BE2C (cell line): ENCODE results near the gene TBC1D9.
A peak's percentile ranks its signal among the peaks of the same experiment; 100 is the strongest.

Experiments used
- DNase-seq: peaks from one replicate; pipeline ENCODE4 v3.0.0-alpha.2; 2020
- H3K27me3 ChIP-seq: fragments of 250-450 bp; sonication (Bioruptor Pico); 2 replicates; pipeline ENCODE4 v1.5.1; 2020; ENCODE audit warnings: mild to moderate bottlenecking
- H3K36me3 ChIP-seq: fragments of 250-450 bp; sonication (Bioruptor Pico); 2 replicates; pipeline ENCODE4 v1.5.1; 2020; ENCODE audit warnings: mild to moderate bottlenecking
- H3K4me1 ChIP-seq: fragments of 250-450 bp; sonication (Bioruptor Pico); 2 replicates; pipeline ENCODE4 v1.5.1; 2020
- H3K4me3 ChIP-seq: 2 replicates; pipeline ENCODE4 v1.5.1; 2011; ENCODE audit warnings: low read depth, low read length
- H3K9me3 ChIP-seq: fragments of 250-450 bp; sonication (Bioruptor Pico); 2 replicates; pipeline ENCODE4 v1.5.1; 2020
- TF ChIP-seq, protein P1 (sequence below): IDR thresholded peaks from 2 replicates; pipeline ENCODE4 v1.5.1; 2012; ENCODE audit warnings: mild to moderate bottlenecking, low read depth, low read length

TBC1D9 gene

DNA sequence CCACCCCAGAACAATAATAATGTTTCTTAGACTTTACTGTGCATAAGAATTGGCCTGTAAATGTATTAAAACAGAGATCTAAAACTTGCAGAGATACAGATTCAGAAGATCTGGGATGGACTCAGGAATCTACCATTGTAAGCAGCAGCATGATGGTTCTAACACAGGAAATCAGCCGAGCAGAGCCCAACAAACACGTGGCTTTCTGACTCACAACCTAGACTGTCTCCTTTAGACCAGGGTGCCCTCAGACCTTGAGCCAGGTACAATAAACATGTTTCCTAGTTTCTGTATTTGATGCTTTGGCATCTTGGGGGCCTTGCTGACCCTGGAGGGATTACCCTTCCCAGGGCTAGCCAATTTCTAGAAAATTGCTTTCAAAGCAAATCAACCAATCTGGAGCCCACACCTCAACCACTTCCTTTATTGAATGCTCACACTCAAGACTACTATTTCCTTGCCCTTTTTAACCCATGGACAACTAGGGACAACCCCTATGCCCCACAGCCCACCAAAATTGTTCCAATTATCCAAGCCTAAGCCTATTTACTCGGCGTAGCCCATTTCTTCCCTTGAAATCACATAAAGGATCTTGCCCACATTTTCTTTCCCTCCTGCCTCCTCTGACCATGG lies 80.5 kb downstream of the TBC1D9 start:
- Histone ChIP-seq H3K4me1 (peaks cover 11% of the 10 kb centered on the region), H3K27me3 (no peaks in the 10 kb centered on the region), H3K36me3 (peaks cover 17% of the 10 kb centered on the region), H3K9me3 (no peaks in the 10 kb centered on the region), H3K4me3 (no peak overlapping the region)
- no peak for DNase-seq
- TF ChIP-seq, protein P1, sequence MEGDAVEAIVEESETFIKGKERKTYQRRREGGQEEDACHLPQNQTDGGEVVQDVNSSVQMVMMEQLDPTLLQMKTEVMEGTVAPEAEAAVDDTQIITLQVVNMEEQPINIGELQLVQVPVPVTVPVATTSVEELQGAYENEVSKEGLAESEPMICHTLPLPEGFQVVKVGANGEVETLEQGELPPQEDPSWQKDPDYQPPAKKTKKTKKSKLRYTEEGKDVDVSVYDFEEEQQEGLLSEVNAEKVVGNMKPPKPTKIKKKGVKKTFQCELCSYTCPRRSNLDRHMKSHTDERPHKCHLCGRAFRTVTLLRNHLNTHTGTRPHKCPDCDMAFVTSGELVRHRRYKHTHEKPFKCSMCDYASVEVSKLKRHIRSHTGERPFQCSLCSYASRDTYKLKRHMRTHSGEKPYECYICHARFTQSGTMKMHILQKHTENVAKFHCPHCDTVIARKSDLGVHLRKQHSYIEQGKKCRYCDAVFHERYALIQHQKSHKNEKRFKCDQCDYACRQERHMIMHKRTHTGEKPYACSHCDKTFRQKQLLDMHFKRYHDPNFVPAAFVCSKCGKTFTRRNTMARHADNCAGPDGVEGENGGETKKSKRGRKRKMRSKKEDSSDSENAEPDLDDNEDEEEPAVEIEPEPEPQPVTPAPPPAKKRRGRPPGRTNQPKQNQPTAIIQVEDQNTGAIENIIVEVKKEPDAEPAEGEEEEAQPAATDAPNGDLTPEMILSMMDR, result no peak

DNA sequence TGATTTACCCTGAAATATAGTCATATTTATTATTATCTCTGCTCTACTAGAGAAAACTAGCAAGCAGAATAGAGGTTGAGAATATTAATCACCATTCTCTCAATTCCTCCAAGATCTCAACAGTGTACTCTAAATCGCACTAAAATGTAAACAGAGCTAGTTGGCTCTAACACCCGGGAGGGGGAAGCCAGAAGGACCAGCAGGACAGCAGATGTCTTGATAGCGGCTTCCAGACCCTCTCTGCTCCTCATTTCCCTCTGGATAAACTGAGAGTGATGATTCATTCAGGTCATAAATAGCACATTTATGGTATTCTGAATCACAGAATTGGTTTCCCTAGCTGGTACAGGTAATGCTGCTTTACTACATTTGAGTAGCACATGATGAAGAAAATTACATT lies 82.5 kb downstream of the TBC1D9 start:
- no peak overlapping the region for H3K4me3 ChIP-seq
- TF ChIP-seq, protein P1, result no peak
- H3K9me3 ChIP-seq, result no peaks in the 10 kb centered on the region
- peaks cover 26% of the 10 kb centered on the region for H3K36me3 ChIP-seq
- H3K27me3 ChIP-seq, result no peaks in the 10 kb centered on the region
- H3K4me1 ChIP-seq, result peaks cover 11% of the 10 kb centered on the region
- DNase-seq, result peak; percentile 75

DNA sequence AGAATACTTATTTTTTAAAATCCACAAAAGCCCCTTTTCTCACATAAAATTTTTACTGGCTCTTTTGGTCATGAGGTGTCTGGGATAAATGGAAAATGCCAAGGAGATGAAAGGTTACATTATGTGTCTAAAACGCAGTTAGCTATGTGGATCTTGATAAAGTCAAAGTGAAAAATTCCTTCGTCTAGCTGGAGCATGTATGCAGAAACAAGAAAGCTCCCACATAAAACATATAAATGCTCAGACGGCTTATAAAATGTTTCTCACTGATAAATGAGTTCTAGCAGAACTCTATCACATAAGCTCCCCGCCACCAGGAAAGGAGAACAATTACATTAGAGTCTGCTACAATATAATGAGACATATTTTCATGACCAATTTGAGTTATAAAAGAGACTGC lies 83.8 kb downstream of the TBC1D9 start:
- DNase-seq, result no peak
- H3K9me3 ChIP-seq, result no peaks in the 10 kb centered on the region
- H3K4me1 ChIP-seq, result peaks cover 11% of the 10 kb centered on the region
- no peaks in the 10 kb centered on the region for H3K27me3 ChIP-seq
- no peak overlapping the region for H3K4me3 ChIP-seq
- peaks cover 24% of the 10 kb centered on the region for H3K36me3 ChIP-seq
- TF ChIP-seq, protein P1, result no peak

DNA sequence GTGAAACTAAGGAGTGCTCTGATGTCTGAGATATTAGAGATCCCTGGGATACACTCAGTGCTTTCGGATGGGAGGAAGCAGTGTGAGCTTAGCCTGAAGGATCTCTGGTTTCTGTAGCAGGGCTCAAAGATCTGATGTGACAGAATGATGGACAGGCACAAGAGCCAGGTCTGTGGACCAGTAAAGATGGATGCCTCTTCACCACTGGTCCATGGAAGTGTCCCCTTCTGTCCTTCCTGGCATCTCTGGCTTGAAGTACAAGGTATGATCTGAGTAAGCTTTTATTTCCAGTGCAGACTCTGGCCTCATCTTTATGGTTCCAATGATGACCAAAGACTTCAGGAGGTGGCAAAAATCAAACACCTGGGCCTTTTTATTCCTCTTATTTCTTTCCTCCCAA lies 88.1 kb downstream of the TBC1D9 start:
- Histone ChIP-seq H3K9me3 (no peaks in the 10 kb centered on the region), H3K4me3 (no peak overlapping the region), H3K4me1 (no peaks in the 10 kb centered on the region; the same call in 1 of the 2 replicates), H3K36me3 (peaks cover 32% of the 10 kb centered on the region), H3K27me3 (no peaks in the 10 kb centered on the region)
- no peak for DNase-seq
- TF ChIP-seq, protein P1, result no peak

DNA sequence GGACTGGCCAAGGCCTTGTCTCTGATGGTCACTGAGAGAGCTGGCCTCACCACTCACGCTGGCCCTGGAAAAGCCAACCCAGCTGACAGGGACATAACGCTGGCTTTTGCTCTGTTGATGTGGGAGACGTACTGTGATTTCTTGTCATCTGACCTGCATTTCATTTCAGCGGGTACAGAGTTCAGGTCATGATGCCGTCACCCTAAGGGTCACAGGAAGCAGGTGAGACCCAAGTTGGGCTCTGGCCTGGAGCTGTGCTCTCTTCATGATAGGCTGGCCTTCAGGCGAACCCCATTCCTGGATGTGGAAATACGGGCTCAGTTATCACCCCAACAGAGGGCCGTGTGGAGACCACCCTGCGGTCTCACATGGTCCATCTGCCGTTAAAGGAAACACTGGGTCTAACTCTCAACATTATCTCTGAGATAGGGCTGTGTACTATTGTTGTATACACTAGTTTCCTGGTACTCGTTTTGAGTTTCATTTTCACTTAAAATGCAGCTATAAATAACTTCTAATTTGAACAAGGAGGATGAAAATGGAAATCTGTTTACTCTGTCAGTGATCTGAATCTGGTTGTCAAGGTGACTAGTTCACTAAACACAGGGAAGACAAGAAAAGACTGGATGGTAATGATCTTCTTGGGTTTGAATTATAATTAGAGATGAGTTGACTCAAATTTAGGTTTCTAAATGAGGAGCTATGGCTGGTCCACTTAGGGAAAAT lies 89.1 kb downstream of the TBC1D9 start:
- Histone ChIP-seq H3K27me3 (no peaks in the 10 kb centered on the region), H3K4me1 (no peaks in the 10 kb centered on the region), H3K9me3 (no peaks in the 10 kb centered on the region), H3K36me3 (peaks cover 34% of the 10 kb centered on the region), H3K4me3 (no peak overlapping the region)
- TF ChIP-seq, protein P1, result no peak
- no peak for DNase-seq

DNA sequence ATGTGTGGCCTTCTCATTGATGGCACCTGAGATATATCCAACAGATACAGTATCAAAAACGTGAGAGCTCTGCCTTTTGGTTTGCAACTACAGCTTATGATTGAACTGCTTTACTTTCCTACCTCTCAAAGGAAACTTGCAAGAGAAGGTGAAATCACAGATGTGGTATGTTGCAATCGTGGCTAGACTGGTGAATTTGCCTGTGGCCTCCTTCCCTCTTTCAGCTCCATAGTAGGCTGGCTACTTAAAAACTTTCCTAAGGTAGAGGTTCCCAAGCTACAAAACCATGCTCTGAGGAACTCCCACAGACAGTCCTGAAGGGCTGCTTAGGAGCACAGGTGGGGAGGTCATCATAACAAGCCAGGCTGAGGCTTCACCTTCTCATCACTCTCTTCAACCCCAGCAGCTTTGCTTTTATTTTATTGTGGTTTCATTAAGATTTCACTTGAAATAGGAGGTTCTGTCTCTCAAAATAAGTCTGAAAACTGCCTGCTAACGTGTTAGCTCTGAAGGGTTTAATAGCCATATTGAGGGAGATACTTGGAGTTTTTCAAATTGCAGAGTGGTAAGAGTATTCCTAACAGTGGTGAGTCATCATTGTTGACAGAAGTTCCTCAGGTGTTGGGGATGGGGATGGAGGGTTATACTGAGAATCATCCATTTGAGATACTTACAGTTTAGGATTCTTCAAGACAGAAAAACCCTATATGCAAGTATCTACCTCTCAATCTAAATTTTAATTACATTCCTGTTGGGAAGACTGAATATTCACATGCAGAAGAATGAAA lies 93.9 kb downstream of the TBC1D9 start:
- no peaks in the 10 kb centered on the region for H3K9me3 ChIP-seq
- no peak for DNase-seq
- TF ChIP-seq, protein P1, result no peak
- H3K4me1 ChIP-seq, result no peaks in the 10 kb centered on the region
- no peaks in the 10 kb centered on the region for H3K27me3 ChIP-seq
- no peak overlapping the region for H3K4me3 ChIP-seq
- H3K36me3 ChIP-seq, result peaks cover 33% of the 10 kb centered on the region
